ENCODE measurements around the gene SMYD4. TPM values are rescaled to one million over a fixed set of nuclear protein-coding genes. Genes with fewer than 3 reads are reported as not detected.

Gene SMYD4, protein sequence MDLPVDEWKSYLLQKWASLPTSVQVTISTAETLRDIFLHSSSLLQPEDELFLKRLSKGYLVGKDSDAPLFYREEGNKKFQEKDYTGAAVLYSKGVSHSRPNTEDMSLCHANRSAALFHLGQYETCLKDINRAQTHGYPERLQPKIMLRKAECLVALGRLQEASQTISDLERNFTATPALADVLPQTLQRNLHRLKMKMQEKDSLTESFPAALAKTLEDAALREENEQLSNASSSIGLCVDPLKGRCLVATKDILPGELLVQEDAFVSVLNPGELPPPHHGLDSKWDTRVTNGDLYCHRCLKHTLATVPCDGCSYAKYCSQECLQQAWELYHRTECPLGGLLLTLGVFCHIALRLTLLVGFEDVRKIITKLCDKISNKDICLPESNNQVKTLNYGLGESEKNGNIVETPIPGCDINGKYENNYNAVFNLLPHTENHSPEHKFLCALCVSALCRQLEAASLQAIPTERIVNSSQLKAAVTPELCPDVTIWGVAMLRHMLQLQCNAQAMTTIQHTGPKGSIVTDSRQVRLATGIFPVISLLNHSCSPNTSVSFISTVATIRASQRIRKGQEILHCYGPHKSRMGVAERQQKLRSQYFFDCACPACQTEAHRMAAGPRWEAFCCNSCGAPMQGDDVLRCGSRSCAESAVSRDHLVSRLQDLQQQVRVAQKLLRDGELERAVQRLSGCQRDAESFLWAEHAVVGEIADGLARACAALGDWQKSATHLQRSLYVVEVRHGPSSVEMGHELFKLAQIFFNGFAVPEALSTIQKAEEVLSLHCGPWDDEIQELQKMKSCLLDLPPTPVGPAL
- total RNA-seq, result 14.6 TPM

DNA sequence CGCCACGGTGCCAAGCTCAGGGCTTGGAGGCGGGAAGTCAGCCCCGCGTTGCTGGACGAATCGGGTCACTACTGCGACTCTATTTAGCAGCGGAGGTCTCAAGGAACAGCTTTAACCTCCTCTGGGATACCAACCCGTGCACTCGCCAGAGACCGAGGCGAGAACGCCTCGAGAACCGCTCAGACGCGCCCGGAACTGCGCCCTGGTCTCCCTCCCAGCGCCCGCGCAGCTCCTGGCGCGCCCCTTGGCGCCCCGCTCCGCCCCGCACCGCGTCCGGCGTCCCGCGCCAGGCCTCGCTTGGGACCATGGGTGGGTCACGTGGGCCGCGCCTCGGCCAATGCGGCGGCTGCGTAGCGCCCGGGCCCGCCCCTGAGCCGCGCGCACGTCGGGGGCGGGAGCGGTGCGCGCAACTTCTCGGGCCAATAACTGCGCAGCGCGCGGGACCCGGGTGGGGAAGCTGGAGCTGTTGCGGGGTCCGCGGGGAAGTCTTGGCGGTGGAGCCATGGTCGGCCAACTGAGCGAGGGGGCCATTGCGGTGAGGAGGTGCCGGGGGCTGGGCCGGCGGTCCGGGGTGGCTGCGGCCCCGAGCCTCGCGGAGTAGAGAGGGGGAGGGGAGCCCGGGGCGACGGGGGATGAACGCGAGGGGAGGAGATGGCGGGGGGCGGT is at the start of gene SMYD4, which contains the start of gene RPA1:
Gene SMYD4 (minus strand): TSS at position 311 of the 666 bp plus-strand sequence. CDS start 1,908 bp downstream, outside the sequence.
Gene RPA1 (plus strand): TSS at position 414 of the 666 bp plus-strand sequence. CDS start 89 bp downstream, at position 503.

DNA sequence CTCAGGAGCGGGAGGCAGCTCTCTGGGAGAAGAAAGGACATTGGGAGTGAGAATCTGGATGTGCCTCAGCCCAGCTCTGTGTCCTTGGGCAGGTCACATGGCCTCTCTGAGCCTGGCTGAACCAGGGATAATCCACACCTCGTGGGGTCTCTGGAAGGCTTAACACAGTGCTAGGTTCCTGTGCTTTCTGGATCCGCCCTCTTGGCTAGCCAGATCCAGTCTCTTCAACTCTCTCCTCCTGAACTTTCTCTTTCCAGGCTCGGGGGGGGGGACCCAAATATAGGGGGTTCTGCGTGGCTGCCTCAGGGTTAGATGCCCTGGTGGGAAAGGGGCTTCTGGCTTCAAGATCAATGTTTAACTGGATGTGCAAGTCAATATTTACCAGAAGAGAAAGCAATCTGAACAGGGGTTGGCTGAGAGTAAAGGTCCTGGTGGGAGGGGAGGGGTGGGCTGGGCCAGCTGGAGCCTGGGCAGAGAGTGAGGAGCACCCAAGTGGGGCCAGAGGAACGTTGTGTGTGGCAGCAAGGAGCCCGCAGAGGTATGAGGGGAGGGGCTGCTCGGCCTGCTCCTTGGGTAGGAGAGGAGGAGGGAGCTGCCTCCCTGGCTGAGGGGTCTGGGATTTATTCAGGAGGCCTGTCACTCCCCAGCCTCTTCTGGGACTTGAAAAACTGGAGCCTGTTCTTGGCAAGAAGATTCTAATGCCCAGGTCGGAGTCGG is 87.2 kb downstream of the SMYD4 start, which contains the start of gene SERPINF2:
Gene SERPINF2 (plus strand): TSS at position 501 of the 717 bp plus-strand sequence. CDS start 2,125 bp downstream, outside the sequence.

Other genes starting within 250 kb of the SMYD4 start
- 42.3 TPM for gene SLC43A2, start 201.1 kb downstream of the SMYD4 start, total RNA-seq
- 19.0 TPM for gene SCARF1, start 184.2 kb downstream of the SMYD4 start, total RNA-seq
- 14.5 TPM for gene RILP, start 180.0 kb downstream of the SMYD4 start, total RNA-seq
- 201 TPM for gene PRPF8, start 145.0 kb downstream of the SMYD4 start, total RNA-seq
- gene TLCD2, start 119.5 kb downstream of the SMYD4 start, total RNA-seq, result 3.9 TPM
- gene WDR81, start 105.2 kb downstream of the SMYD4 start, total RNA-seq, result 26.2 TPM
- 49.7 TPM for gene SERPINF2, start 87.0 kb downstream of the SMYD4 start, total RNA-seq
- gene SERPINF1, start 67.8 kb downstream of the SMYD4 start, total RNA-seq, result 152 TPM
- gene RPA1, start 103 bp upstream of the SMYD4 start, total RNA-seq, result 36.1 TPM
- 1.9 TPM for gene RTN4RL1, start 195.4 kb upstream of the SMYD4 start, total RNA-seq
- 48.1 TPM for gene DPH1, start 200.3 kb upstream of the SMYD4 start, total RNA-seq
- gene OVCA2, start 212.1 kb upstream of the SMYD4 start, total RNA-seq, result 14.7 TPM
- 97.9 TPM for gene HIC1, start 225.2 kb upstream of the SMYD4 start, total RNA-seq